HG03457 (cell line): ENCODE measurements around the gene LMO7.
"Not testable (repeated sequence)": the region's sequence is repeated elsewhere in the genome, so short reads cannot be mapped to it uniquely, and the experiment has no call there.

ENCODE experiments used
- ATAC-seq: cut with Tn5 transposase; IDR thresholded peaks from one replicate; pipeline ENCODE4 v1.9.1; 2021; ENCODE audit warnings: moderate number of reproducible peaks; ENCODE audit not compliant: unreplicated experiment

The LMO7 gene

DNA sequence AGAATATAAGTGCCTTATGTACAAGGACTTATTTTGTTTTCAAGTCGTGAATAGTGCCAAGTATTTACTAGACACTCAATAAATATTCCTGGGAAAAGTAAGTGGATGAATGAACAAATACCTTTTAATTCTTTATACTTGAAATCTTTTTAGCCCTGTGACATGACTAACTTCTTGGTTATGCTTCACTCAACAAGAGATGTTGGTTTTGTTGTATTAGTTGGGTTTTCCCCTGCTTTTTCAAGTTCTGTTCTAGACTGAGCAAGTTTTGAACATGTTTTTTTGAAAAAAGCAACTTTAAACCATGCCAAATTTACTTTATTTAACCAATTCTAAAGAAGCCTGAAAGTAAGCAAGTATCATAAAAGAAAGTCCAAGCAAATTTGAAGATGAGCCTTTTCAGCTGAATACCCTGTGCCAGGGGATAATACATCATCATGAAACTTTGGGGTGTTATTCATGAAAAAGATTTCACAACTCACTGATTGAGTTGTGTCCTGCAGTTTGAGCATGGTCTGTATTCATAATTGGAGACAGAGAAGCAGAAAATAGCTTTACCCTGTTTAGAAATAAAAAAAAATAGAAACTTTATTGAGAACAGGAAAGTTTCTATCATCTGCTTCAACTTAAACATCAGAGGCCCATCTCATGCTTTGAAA, 11.1 kb downstream of the LMO7 start:
- peak; percentile 62 for ATAC-seq

DNA sequence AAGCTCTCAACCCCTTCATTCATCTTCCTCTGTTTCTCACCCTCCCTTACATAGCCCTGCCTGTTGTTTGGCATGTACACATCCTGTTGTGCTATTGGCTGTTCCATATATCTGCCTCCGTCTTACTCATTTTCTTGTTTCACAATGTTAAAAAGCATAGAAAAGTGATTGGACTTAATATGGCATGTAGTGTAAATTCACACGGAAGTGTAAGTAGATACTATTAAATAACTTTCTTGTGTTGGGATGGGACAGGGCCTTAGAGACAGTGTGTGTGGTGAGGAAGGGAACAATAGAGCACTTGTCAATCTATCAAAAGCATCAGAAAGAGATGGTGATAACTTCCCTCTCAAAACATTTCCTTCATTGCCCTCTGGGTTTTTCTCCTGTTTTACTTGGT, 12.3 kb downstream of the LMO7 start:
- no peak for ATAC-seq

DNA sequence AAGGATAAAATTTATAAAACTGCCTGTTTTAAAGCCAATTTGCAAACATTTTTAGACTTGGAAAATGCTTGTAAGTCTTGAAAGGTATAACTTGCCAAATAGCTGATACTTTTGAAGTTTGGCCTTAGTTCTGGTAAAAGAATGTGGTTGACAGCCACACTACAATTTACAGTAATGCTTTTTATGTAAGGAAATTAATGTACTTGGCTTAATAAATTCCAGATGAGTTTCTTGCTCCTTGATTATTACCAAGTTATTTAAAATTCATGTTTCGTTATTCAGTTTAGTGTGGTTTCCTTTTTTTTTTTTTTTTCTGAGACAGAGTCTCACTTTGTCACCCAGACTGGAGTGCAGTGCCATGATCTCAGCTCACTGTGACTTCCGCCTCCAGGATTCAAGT, 14.9 kb downstream of the LMO7 start:
- no peak for ATAC-seq

DNA sequence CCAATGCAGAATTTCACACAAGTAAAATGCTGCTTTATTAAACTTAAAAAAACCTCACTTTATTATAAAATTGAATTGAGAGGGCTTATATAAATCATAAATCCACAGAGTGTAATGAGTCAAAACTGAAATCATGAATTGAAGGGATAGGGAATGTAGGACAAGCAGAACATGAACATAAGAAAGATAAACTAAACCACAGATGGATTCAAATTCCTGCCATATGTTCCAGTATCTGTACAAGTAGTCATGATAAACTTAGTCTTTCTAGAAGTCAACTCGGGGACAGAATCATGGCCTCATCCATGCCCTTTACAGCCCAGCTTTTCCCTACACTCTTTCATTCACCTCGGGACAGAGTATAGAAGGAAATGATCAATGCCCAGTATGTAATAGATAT, 16.6 kb downstream of the LMO7 start:
- no peak for ATAC-seq

DNA sequence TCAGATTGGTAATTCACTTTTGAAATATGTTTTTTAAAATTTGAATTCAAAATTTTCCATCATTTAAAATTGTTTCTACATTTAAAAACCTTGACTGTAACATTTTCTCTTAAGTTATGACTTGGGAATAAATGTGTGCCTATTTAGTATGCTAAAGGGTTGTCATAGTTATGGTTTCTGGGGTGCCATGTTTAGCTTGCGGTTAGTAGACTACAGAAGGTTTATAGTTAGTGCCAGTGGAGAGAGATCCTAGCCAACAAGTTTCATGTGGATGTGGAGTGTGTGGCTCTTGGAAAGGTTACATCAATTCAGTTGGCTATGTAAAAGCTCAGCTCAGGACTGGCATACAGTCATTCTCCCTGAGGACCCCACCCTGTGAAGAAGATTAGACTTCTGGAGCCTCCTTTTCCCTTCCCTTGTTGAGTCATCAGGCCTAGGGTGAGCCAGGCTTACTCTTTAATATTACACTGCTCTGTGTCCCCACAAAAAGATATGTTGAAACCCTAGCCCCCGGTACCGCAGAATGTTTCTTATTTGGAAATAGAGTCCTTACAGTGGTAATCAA, 20.4 kb downstream of the LMO7 start:
- ATAC-seq: no peak

DNA sequence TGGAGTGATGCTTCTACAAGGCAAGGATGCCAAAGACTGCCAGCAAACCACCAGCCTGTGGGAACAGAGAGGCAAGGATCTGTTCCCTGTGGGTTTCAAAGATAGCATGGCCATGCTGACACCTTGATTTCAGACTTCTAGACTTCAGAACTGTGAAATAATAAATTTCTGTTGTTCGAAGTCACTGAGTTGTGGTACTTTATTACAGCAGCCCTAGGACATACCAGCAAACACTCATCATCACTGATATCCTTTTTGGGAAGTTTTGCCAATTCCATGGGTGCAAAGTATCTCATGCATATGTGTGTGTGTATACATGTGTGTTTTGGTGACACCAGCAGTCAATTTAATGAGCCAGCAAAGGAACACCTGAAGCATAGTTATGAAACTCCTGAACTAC, 21.0 kb downstream of the LMO7 start:
- ATAC-seq: no peak

DNA sequence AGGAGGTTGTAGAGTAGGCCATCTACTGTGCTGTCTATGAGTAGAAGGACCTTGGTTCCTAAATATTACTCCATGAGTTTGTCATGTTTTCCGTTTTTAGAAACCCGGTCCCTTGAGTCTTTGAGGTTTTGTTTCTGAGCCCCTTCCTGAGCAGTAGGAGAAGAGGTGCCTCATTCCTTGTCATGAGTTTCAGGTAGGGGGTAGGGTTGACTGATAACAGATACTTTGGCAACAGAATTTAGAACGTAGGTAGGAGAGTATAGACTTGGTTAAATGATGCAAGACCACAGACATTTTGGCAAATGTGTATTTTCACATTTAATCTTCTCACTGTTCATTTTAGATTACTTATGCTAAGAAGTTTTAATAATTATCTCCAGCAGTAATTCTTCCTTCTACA, 24.6 kb downstream of the LMO7 start:
- no peak for ATAC-seq

DNA sequence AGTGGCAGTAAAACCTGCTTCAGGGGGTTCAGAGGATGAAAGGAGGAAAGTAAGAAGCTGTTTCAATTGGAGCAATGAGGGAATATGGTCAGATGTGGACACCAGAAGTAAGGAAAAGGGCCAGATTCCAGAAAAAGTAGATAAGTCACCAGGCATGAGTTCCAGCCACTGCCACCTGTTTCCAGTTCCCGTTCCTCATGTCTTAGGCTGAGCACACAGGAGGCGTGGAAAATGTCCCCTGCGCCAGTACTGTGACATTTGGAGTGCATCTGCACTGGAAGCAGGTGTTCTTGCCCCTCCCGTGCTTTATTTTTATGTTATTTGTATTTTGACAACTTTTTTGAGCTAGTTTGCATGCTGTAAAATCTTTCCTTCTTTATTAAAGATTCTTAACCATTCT, 25.3 kb downstream of the LMO7 start:
- ATAC-seq: no peak

DNA sequence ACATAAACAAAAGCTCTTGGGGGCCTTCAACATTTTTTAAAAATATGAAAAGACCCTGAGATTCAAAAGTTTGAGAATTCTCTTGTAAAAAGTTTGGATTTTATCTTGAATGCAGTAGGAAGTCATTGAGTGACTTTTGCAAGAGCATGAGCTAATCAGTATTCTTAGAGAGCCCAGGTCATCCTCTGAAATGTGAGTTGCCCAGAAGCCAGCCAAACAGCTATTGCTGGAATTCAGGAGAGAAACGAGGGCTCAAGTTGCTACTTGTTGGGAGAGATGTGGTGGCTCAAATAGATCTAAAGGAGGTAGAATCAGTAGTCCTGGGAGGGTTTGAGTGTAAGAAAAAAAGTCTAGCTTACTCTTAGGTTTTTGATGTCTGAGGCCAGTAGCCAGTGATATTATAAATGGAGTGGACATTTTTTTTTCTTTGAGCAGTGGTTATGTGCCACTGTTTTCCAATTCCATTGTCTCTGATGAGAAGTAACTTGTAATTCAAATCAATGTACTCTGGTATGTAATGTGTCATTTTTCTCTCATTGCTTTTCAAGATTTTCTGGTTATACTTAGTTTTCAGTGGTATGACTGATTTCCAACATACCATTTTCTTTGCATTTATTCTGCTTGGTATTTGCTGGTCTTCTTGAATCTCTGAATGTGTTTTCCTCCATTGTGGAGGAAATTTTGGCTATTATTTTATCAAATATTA, 30.7 kb downstream of the LMO7 start:
- no peak for ATAC-seq

DNA sequence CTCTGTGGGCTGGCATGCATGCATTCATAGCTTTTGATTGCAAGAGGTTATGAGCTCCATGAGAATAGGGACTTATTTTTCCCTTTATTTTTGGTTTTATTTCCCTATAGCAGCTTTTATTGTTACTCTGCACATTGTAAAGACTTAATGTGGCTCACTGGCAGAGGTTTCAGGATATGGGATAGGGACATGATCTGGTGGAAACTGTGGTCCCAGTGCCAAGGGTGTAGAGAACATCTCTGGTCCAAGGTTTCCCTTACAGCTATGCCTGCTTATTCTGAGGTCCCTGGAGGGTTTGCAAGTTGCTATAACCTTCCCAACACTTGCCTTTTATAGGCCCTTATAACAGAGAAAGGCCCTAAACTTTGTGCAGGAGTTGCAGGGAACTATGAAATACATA, 33.6 kb downstream of the LMO7 start:
- no peak for ATAC-seq

DNA sequence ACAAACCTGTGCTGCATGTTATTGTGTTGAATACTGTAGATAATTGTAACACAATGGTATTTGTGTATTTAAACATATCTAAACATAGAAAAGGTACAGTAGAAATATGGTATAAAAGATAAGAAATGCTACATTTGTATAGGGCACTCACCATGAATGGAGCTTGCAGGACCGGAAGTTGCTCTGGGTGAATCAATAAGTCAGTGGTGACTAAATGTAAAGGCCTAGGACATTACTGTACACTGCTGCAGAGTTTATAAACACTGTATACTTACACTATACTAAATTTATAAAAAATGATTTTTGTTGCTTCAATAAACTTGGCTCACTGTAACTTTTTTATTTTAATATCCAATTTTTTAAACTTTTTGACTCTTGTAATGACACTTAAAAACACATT, 34.4 kb downstream of the LMO7 start:
- ATAC-seq: no peak

DNA sequence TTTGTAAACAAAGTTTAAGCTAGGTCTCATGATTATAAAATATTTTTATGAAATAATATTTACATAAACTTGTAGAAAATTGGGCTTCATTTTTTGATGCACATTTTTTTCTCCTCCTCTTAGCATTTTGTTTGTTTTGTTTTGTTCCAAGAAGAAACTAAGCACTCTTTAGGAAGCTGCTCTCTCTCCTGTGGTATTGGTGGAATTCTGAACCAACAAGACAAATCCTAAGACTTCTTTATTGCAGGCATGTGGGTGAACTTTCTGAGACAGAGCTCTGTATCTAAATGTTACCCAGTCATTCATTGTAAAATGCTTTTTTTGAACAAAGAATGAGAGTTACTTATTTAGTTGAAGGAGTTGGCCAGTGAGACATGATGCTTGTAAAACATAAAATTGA, 39.3 kb downstream of the LMO7 start:
- ATAC-seq: no peak

DNA sequence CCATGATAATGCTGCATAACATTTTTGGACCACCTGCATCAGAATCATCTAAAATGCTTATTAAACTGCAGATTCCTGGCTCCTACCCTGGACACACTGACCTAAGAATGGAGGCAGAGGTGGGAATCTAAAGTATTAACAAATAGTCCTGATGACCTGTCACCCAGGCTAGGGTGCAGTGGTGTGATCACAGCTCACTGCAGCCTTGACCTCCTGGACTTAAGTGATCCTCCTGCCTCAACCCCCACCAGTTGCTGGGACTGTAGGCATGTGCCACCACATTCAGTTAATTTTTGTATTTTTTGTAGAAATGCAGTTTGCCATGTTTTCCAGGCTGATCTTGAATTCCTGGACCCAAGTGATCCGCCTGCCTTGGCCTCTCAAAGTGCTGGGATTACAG, 43.3 kb downstream of the LMO7 start:
- ATAC-seq: no peak

DNA sequence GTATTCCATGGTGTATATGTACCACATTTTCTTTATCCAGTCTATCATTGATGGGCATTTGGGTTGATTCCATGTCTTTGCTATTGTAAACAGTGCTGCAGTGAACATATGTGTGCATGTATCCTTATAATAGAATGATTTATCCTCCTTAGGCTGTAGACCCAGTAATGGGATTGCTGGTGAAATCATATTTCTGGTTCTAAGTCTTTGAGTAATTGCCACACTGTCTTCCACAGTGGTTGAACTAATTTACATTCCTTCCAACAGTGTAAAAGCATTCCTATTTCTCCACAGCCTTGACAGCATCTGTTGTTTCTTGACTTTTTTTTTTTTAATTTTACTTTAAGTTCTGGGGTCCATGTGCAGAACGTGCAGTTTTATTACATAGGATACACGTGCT, 44.1 kb downstream of the LMO7 start:
- not testable (repeated sequence) for ATAC-seq

DNA sequence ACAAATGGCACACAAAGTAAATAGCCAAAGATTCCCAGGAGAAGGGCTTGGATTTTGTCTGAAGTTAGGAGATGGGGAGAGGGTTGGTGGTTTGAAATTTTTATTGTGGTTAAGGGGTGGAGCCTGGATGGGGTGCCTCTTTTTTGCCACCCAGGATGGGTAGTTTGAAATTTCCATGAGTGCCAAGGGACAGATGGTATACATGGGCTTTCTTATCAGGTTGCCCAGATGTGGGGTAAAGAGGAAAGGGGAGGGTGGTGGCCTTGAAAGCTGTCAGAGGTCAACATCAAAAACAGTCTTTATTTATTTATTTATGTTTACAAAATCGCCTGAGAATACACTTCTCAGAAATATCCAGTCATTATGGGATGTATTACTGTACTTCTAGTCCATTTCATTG, 46.2 kb downstream of the LMO7 start:
- no peak for ATAC-seq

DNA sequence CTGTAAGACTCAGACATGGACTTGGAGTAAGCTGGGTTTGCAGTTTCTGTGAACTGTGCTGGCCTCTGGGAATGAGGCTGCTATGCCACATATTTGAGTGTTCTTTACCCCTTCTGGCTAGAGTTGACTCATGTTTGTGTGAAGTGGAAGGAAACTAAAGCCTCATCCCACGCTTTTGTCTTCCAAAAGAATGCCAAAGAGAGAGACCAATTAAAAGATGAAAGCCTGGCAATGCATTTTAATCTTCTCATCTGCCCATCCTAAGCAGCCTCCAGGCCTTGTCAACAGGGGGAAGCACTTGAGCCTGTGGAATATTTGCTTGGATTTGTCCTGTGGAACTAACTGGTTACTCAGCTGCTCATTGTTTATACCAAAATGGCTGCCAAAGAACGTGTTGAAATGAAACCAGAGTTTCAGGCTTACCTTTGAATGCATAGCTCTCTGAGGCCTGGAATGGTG, 49.1 kb downstream of the LMO7 start:
- no peak for ATAC-seq

DNA sequence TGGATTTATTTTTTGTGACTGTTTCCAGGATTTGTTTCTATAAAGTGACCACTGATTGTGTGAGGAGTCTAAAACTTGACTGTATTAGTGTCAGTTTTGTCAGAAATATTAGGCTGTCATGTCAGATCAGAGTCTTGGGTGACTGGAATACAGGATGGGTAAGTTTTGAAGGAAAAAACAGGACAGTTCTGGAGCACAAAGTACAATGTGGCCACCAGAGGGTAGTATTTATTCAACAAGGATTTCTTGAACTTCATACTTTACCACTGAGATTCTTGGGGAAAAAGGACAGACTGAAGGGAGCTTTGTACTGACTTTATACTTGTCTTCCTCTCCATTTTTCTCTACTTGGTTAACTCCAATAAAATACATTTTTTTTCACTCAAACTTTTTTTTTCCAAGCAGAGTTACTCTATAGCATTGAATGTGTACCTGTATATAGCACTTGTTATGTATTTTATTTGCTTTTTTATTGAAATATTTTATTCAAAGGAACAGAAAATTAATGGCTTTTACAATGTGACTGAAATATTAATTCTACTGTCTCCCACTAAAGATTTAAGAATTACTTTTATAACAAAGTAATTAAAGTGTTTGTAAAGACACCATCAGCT, 51.1 kb downstream of the LMO7 start:
- no peak for ATAC-seq

DNA sequence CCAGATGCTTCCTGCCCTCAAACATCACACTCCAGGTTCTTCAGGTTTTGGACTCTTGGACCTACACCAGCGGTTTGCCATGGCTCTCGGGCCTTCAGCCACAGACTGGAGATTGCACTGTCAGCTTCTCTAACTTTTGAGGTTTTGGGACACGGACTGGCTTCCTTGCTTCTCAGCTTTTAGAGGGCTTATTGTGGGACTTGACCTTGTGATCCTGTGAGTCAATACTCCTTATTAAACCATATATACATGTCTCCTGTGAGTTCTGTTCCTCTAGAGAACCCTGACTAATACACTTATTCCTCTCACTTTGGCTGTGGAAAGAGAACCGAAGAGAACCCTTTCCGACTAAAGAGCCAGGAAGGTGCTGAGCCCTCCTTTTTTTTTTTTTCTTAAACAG, 53.6 kb downstream of the LMO7 start:
- no peak for ATAC-seq

DNA sequence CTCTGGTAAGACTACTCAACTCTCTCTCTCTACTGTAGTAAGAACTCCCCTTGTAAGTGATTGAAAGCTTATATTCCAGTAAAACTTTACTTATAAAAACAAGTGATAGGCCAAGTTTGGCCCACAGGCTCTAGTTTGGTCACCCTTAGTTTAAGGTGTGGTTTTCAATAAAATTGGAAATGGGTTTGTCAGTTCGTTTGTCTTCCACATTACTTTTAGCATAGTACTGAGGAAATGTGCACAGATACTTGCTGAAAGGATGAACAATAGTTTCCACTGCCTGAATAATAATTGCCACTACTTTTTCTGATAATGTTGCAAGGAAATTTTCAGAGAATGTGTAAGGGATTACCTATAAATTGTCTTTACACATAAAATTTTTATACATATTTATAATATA, 54.5 kb downstream of the LMO7 start:
- ATAC-seq: no peak

DNA sequence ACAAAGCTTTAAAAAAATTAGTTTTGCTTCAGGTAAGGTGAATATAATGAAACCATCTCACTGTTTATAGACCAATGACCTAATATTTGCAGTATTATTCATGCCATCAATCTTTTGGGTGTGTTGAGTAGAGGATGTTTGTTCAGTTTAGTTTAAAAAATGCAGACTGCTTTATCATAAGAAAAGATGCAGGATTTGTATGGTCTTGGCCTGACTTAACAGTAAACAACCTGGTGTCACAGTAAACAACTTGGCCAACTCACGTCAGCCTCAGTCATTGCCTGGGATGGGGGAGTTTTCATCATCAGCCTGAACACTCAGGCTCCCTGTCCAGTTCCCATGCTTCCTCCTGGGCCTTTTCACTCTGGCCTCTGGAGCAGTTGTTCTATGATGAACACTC, 55.1 kb downstream of the LMO7 start:
- ATAC-seq: no peak

DNA sequence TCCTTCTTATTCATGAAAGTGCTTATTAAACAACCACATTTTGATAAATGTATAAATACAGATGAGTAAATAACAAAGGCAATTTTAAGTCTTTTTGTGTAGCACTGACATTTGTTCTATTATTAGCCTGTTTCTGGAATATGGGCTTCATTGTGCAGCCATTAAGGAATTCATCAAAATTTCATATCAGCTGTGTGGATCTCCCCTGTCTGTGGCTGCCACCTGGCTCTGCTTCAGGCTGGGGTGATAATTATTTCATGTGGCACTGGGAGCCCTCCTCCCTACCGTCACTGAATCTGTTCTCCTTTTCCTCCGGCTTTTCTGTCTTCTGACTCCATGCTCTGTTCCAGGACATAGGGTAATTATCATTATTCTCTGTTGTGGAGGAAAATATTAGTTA, 57.1 kb downstream of the LMO7 start:
- ATAC-seq: no peak

DNA sequence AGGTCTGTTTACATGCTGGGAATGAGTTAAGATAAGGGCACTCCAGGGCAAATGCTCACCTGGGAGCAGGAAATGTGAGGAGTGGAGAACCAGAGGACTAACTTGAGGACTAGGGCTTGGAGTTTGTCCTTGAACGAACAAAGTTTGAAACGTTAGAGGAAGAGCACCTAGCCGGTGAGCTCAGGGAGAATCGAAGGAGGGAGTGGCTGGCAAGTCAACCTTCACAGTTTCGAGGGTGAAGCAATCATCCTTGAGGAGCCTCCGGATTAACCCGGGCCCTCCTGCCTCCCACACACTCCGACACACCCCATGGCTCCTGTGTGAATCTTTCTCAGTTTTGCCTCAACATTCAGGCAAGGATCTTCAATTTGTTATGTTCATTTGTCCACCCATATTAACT, 58.6 kb downstream of the LMO7 start:
- ATAC-seq: no peak
